Panc1 (cell line): ENCODE data around the gene C12orf50.

Source experiments
- POLR2AphosphoS5 ChIP-seq: IDR thresholded peaks from 2 replicates; pipeline ENCODE4 v1.6.1; 2012; ENCODE audit warnings: mild to moderate bottlenecking, low read depth, low read length, moderate library complexity
- SIN3A ChIP-seq: IDR thresholded peaks from 2 replicates; pipeline ENCODE4 v1.6.1; 2012; ENCODE audit warnings: low read depth, mild to moderate bottlenecking, low read length, moderate library complexity, borderline replicate concordance; ENCODE audit not compliant: insufficient read depth
- TF ChIP-seq, protein P1 (sequence below): fragments of 450-650 bp; IDR thresholded peaks from 2 replicates; pipeline ENCODE4 v1.5.1; 2017; ENCODE audit warnings: mild to moderate bottlenecking
- TF ChIP-seq, protein P2 (sequence below), 2 experiments: IDR thresholded peaks; 2 replicates each; pipeline ENCODE4 v1.6.1; 2011 to 2012; ENCODE audit warnings: low read depth in 2 of 2, control low read depth in 1 of 2, low read length in 1 of 2, mild to moderate bottlenecking in 1 of 2, moderate library complexity in 1 of 2; ENCODE audit not compliant: insufficient read depth in 1 of 2

DNA sequence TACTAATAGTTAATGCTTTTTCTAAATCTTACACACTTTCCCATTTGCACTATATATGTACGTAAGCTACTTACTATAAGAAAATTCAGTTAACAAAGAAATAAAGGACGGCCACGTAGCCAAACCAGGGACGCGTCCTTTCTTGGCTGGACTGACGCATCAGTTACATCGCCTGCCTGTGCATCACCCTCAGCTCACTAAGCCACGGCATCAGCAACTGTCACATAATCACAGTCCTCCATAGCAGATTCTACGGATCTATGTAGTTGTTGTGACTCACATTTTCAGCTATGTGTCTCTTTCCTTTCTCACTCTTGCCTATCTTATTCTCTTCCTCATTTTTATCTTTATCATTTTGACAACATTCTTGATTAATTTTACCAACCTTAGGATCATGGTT lies 38.1 kb upstream of the C12orf50 start:
- TF ChIP-seq, protein P1, sequence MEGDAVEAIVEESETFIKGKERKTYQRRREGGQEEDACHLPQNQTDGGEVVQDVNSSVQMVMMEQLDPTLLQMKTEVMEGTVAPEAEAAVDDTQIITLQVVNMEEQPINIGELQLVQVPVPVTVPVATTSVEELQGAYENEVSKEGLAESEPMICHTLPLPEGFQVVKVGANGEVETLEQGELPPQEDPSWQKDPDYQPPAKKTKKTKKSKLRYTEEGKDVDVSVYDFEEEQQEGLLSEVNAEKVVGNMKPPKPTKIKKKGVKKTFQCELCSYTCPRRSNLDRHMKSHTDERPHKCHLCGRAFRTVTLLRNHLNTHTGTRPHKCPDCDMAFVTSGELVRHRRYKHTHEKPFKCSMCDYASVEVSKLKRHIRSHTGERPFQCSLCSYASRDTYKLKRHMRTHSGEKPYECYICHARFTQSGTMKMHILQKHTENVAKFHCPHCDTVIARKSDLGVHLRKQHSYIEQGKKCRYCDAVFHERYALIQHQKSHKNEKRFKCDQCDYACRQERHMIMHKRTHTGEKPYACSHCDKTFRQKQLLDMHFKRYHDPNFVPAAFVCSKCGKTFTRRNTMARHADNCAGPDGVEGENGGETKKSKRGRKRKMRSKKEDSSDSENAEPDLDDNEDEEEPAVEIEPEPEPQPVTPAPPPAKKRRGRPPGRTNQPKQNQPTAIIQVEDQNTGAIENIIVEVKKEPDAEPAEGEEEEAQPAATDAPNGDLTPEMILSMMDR: no peak
- TF ChIP-seq SIN3A: no peak
- TF ChIP-seq POLR2AphosphoS5: no peak
- TF ChIP-seq, protein P2, sequence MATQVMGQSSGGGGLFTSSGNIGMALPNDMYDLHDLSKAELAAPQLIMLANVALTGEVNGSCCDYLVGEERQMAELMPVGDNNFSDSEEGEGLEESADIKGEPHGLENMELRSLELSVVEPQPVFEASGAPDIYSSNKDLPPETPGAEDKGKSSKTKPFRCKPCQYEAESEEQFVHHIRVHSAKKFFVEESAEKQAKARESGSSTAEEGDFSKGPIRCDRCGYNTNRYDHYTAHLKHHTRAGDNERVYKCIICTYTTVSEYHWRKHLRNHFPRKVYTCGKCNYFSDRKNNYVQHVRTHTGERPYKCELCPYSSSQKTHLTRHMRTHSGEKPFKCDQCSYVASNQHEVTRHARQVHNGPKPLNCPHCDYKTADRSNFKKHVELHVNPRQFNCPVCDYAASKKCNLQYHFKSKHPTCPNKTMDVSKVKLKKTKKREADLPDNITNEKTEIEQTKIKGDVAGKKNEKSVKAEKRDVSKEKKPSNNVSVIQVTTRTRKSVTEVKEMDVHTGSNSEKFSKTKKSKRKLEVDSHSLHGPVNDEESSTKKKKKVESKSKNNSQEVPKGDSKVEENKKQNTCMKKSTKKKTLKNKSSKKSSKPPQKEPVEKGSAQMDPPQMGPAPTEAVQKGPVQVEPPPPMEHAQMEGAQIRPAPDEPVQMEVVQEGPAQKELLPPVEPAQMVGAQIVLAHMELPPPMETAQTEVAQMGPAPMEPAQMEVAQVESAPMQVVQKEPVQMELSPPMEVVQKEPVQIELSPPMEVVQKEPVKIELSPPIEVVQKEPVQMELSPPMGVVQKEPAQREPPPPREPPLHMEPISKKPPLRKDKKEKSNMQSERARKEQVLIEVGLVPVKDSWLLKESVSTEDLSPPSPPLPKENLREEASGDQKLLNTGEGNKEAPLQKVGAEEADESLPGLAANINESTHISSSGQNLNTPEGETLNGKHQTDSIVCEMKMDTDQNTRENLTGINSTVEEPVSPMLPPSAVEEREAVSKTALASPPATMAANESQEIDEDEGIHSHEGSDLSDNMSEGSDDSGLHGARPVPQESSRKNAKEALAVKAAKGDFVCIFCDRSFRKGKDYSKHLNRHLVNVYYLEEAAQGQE (IDR thresholded peaks at IDR 0.05; ENCODE audit: insufficient read depth in 1 of 2, low read depth in 2 of 2, low read length in 1 of 2): no peak
